Measurements from ENCODE around the gene ZIC5. TPM values are rescaled to one million over a fixed set of nuclear protein-coding genes. Genes with fewer than 3 reads are reported as not detected.

ZIC5 gene
- total and polyA plus RNA-seq, 2 of the 4 experiments (the other 2 are of a cell fraction): not detected

DNA sequence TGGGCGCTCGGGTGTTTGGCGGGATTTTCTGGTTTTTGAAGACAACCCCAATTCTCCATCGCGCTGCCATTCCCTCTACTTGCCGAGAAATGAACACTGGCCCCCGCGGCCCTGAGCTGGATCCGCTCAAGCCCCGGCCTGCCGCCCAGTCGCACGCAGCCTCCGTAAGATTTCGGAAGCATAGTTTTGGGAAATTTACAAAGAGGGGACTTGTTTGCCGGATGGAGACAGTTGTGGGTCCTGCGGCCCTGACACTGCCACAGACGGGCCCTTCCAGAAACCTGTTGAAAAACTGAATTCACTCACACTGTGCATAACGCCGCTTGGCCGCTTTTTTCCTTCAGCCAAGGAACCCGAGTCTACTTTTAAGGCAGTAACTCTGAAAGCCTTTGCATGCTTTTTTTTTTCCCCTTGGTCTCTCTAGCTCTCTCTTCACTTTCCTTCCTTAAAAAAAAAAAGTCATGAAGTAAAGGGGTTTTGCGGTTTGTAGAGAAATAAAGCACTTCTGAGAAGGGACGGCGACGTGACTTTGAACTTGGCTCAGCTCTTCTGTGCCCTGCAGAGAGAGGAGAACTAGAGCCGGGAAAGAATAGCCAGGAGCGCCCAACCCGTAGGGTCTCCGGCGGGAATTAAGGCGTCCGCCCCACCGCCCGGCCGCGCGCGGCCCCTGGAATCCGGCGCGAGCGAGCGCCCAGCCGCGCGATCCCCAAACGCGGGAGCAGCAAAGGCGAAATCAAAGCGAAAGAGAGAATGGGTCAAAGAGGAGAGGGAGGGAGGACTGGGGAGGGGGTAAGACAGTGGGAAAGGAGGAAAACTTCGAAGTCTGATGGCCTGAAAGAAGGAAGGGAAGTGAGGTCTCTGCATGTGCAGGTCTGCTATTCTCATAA is 6.6 kb upstream of the ZIC5 start:
- H3K23ac ChIP-seq (ENCODE audit: low read depth, low read length): no peak overlapping the region
- H2AFZ ChIP-seq (replicated peaks; ENCODE audit: low read length, poor library complexity): no peak overlapping the region
- peaks cover under 1% of the 10 kb centered on the region; the same call in 1 of the 2 replicates for H4K20me1 ChIP-seq (ENCODE audit: insufficient read depth, low read length)
- no peak overlapping the region for H2BK15ac ChIP-seq (ENCODE audit: low read depth, low read length)
- no peak overlapping the region for H3K27ac ChIP-seq (ENCODE audit: insufficient read depth, low read length)
- peak overlapping the region; percentile 69 for H3K4me2 ChIP-seq (ENCODE audit: low read depth, low read length)
- dilution Hi-C loops (cut with HindIII; ENCODE audit: low sequenced_read_pairs, unreplicated experiment): no loop called here
- ATAC-seq (ENCODE audit: low read depth): no peak
- CTCF ChIA-PET: no interaction called here
- no peak overlapping the region for H2BK20ac ChIP-seq (ENCODE audit: low read depth, low read length)
- H3K14ac ChIP-seq (replicated peaks; ENCODE audit: low read depth, low read length): no peak overlapping the region
- 5% methylated on average over 23 of the region's 52 CpGs; no CpG with 5 or more reads in 1 of the 2 experiments for WGBS, 2 experiments (ENCODE audit: extremely low coverage in 2 of 2, insufficient read length in 1 of 2)
- no peak overlapping the region for H2BK120ac ChIP-seq (ENCODE audit: low read depth, low read length)
- H3K4me1 ChIP-seq (ENCODE audit: control insufficient read depth, insufficient read depth, low read length): no peaks in the 10 kb centered on the region; the same call in 1 of the 2 replicates
- no peak for DNase-seq
- in situ Hi-C loops (cut with MboI; ENCODE audit: low sequenced_read_pairs): no loop called here
- POLR2A ChIA-PET (ENCODE audit: unreplicated experiment): no interaction called here
- H4K8ac ChIP-seq (ENCODE audit: low read depth in 2 of 2, low read length in 2 of 2): no peak overlapping the region
- TF ChIP-seq MAFK (IDR thresholded peaks at IDR 0.05; ENCODE audit: low read depth, low read length) (no peak), RCOR1 (IDR thresholded peaks at IDR 0.05; ENCODE audit: insufficient replicate concordance, low read length) (no peak), MAZ (IDR thresholded peaks at IDR 0.05; ENCODE audit: borderline replicate concordance, low read depth, low read length) (no peak), POLR2A (IDR thresholded peaks at IDR 0.05; ENCODE audit: low read depth, low read length) (no peak), ELK1 (IDR thresholded peaks at IDR 0.05; ENCODE audit: borderline replicate concordance, low read depth, low read length) (no peak), CTCF (conservative IDR thresholded peaks at IDR 0.05; ENCODE audit: low read depth, low read length) (no peak), RFX5 (IDR thresholded peaks at IDR 0.05; ENCODE audit: low read depth, low read length) (no peak), MXI1 (IDR thresholded peaks at IDR 0.05; ENCODE audit: borderline replicate concordance, low read depth, low read length) (no peak)
- TF ChIP-seq, protein P1, sequence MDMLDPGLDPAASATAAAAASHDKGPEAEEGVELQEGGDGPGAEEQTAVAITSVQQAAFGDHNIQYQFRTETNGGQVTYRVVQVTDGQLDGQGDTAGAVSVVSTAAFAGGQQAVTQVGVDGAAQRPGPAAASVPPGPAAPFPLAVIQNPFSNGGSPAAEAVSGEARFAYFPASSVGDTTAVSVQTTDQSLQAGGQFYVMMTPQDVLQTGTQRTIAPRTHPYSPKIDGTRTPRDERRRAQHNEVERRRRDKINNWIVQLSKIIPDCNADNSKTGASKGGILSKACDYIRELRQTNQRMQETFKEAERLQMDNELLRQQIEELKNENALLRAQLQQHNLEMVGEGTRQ (IDR thresholded peaks at IDR 0.05; ENCODE audit: low read depth, low read length): no peak
- no peak overlapping the region for H2BK5ac ChIP-seq (ENCODE audit: low read depth, low read length, poor library complexity, severe bottlenecking)
- no TSS peak for BruUV-seq (replicated peaks)
- no peak overlapping the region for H3K56ac ChIP-seq (ENCODE audit: extremely low read depth, insufficient read depth, low read length)
- no peaks in the 10 kb centered on the region for H3K9me1 ChIP-seq (ENCODE audit: insufficient read depth, low read length)
- H3K27me3 ChIP-seq (ENCODE audit: control insufficient read depth, insufficient read depth, low read length): peaks cover 89% of the 10 kb centered on the region
- H3K4ac ChIP-seq (ENCODE audit: low read depth, low read length): no peak overlapping the region
- H3K18ac ChIP-seq (ENCODE audit: low read depth, low read length): no peak overlapping the region
- no peaks in the 10 kb centered on the region for H3K36me3 ChIP-seq (ENCODE audit: control insufficient read depth, insufficient read depth, low read length)
- no peak overlapping the region for H2AK9ac ChIP-seq (replicated peaks; ENCODE audit: low read depth, low read length, poor library complexity)
- H3K9ac ChIP-seq (ENCODE audit: low read depth, low read length): no peak overlapping the region
- H4K91ac ChIP-seq (ENCODE audit: insufficient read depth, low read depth, low read length): no peak overlapping the region
- H3K4me3 ChIP-seq (ENCODE audit: insufficient read depth, low read depth, low read length): no peak overlapping the region
- H3K9me3 ChIP-seq (ENCODE audit: control insufficient read depth, insufficient read depth, low read length): peaks cover 17% of the 10 kb centered on the region
- H2AK5ac ChIP-seq (ENCODE audit: low read depth, low read length): no peak overlapping the region
- intact Hi-C loops (cut with micrococcal nuclease): loop anchor here (10.0 kb wide), 1 partner anchor 537 kb away; no protein-coding TSS in a partner anchor
- no peaks in the 10 kb centered on the region for H3K79me1 ChIP-seq (ENCODE audit: low read depth in 1 of 2, low read length in 2 of 2)
- no peak overlapping the region for H4K5ac ChIP-seq (ENCODE audit: low read depth, low read length)
